ENCODE results near the gene FYB2. TPM values are rescaled to one million over a fixed set of nuclear protein-coding genes. Genes with fewer than 3 reads are reported as not detected.

Gene FYB2
- total and polyA plus RNA-seq, 8 donors: 0.31 to 2.2 (median 0.75) TPM; not detected in 3

GRCh38 chr1:56827711-56828110 lies 8.5 kb upstream of the FYB2 start:
- intact Hi-C loops (cut with DNase I; ENCODE audit: low total_unique reads): loop anchor here (10.0 kb wide), 1 partner anchor 237 kb away; no protein-coding TSS in a partner anchor
- H3K9me3 ChIP-seq: no peaks in the 10 kb centered on the region
- DNase-seq: no peak
- peaks cover 0 to 19% (median 0%) of the 10 kb centered on the region in 3 donors for H3K27me3 ChIP-seq
- no peaks in the 10 kb centered on the region for H3K36me3 ChIP-seq
- no peak overlapping the region for H3K27ac ChIP-seq
- peaks cover 0 to 7% (median 0%) of the 10 kb centered on the region in 4 donors for H3K4me1 ChIP-seq
- no peak for TF ChIP-seq CTCF (IDR thresholded peaks at IDR 0.05)
- no peak for TF ChIP-seq POLR2AphosphoS5 (IDR thresholded peaks at IDR 0.05)
- TF ChIP-seq POLR2A (IDR thresholded peaks at IDR 0.05): no peak
- TF ChIP-seq EP300 (IDR thresholded peaks at IDR 0.05): no peak
- H3K4me3 ChIP-seq: no peak overlapping the region

- intact Hi-C loops (cut with DNase I; ENCODE audit: low total_unique reads): loop anchor here (10.0 kb wide), 1 partner anchor 239 kb away; no protein-coding TSS in a partner anchor
- Histone ChIP-seq H3K27ac (no peak overlapping the region), H3K36me3 (no peaks in the 10 kb centered on the region), H3K27me3 (peaks cover 0 to 10% (median 0%) of the 10 kb centered on the region in 3 donors), H3K4me1 (peaks cover 8 to 12% (median 10%) of the 10 kb centered on the region in 4 donors), H3K4me3 (no peak overlapping the region), H3K9me3 (no peaks in the 10 kb centered on the region)
- TF ChIP-seq EP300 (IDR thresholded peaks at IDR 0.05) (no peak), CTCF (IDR thresholded peaks at IDR 0.05) (no peak), POLR2A (IDR thresholded peaks at IDR 0.05) (no peak), POLR2AphosphoS5 (IDR thresholded peaks at IDR 0.05) (no peak)
- 70 to 93% (median 82%) methylated on average over 4 of the region's 4 CpGs for WGBS, 5 donors
- DNase-seq: no peak
These were observed 6.2 kb upstream of the FYB2 start for GRCh38 chr1:56825436-56825835.

GRCh38 chr1:56824938-56825337 lies 5.7 kb upstream of the FYB2 start:
- intact Hi-C loops (cut with DNase I; ENCODE audit: low total_unique reads): loop anchor here (10.0 kb wide), 1 partner anchor 240 kb away; no protein-coding TSS in a partner anchor
- H3K36me3 ChIP-seq: no peaks in the 10 kb centered on the region
- 65 to 89% (median 81%) methylated on average over 1 of the region's 1 CpG for WGBS, 5 donors
- no peak for DNase-seq
- no peaks in the 10 kb centered on the region for H3K9me3 ChIP-seq
- no peak for TF ChIP-seq POLR2A (IDR thresholded peaks at IDR 0.05)
- no peak for TF ChIP-seq POLR2AphosphoS5 (IDR thresholded peaks at IDR 0.05)
- TF ChIP-seq EP300 (IDR thresholded peaks at IDR 0.05): no peak
- TF ChIP-seq CTCF (IDR thresholded peaks at IDR 0.05): no peak
- no peak overlapping the region for H3K27ac ChIP-seq
- no peak overlapping the region for H3K4me3 ChIP-seq
- H3K27me3 ChIP-seq: peaks cover 0 to 8% (median 0%) of the 10 kb centered on the region in 3 donors
- peaks cover 8 to 13% (median 11%) of the 10 kb centered on the region in 4 donors for H3K4me1 ChIP-seq

- no peak for TF ChIP-seq CTCF (IDR thresholded peaks at IDR 0.05)
- no peak for TF ChIP-seq EP300 (IDR thresholded peaks at IDR 0.05)
- no peak for TF ChIP-seq POLR2AphosphoS5 (IDR thresholded peaks at IDR 0.05)
These were observed 5.1 kb upstream of the FYB2 start for GRCh38 chr1:56824271-56824670.

More at GRCh38 chr1:56824271-56824670, 5.1 kb upstream of the FYB2 start:
- Histone ChIP-seq H3K27ac (no peak overlapping the region), H3K4me3 (no peak overlapping the region), H3K27me3 (peaks cover 0 to 8% (median 0%) of the 10 kb centered on the region in 3 donors), H3K9me3 (no peaks in the 10 kb centered on the region), H3K36me3 (no peaks in the 10 kb centered on the region), H3K4me1 (peaks cover 8 to 18% (median 16%) of the 10 kb centered on the region in 4 donors)
- intact Hi-C loops (cut with DNase I; ENCODE audit: low total_unique reads): loop anchor here (10.0 kb wide), 1 partner anchor 241 kb away; no protein-coding TSS in a partner anchor
- WGBS, 5 donors: 69 to 100% (median 93%) methylated on average over 2 of the region's 2 CpGs
- no peak for DNase-seq
